GM23338 (cell line): Measurements from ENCODE around the gene MFRP. TPM values are rescaled to one million over a fixed set of nuclear protein-coding genes. Genes with fewer than 3 reads are reported as not detected.

Experiments
- ATAC-seq: fragments of 200-7000 bp; cut with Tn5 transposase; 3 replicates; pipeline ENCODE4 v1.9.1; 2020
- DNase-seq: peaks from one replicate; pipeline ENCODE4 v3.0.0-alpha.2; 2015; ENCODE audit warnings: low spot score
- H2AFZ ChIP-seq: fragments of 200-600 bp; sonication (generic); 2 replicates; pipeline ENCODE4 v1.8.0; 2016; ENCODE audit warnings: antibody characterized with exemption, mild to moderate bottlenecking, moderate library complexity
- H3F3A ChIP-seq: fragments of 200-600 bp; sonication (generic); replicated peaks from 2 replicates; pipeline ENCODE4 v1.8.0; 2017; ENCODE audit warnings: antibody characterized with exemption, mixed run types, low read depth
- H3K27ac ChIP-seq: fragments of 200-600 bp; sonication (generic); 2 replicates; pipeline ENCODE4 v1.6.1; 2016; ENCODE audit warnings: low read depth
- H3K27me3 ChIP-seq: fragments of 200-600 bp; sonication (generic); 2 replicates; pipeline ENCODE4 v1.8.0; 2016; ENCODE audit warnings: mild to moderate bottlenecking, mixed run types, moderate library complexity; ENCODE audit not compliant: insufficient read depth
- H3K36me3 ChIP-seq: fragments of 200-600 bp; sonication (generic); 2 replicates; pipeline ENCODE4 v1.8.0; 2016; ENCODE audit warnings: mild to moderate bottlenecking; ENCODE audit not compliant: insufficient read depth
- H3K4me1 ChIP-seq: fragments of 200-600 bp; sonication (generic); 2 replicates; pipeline ENCODE4 v1.8.0; 2016; ENCODE audit warnings: mild to moderate bottlenecking, moderate library complexity; ENCODE audit not compliant: insufficient read depth
- H3K4me2 ChIP-seq: fragments of 200-600 bp; sonication (generic); 2 replicates; pipeline ENCODE4 v1.7.1; 2017; ENCODE audit warnings: mixed run types
- H3K4me3 ChIP-seq: fragments of 200-600 bp; sonication (generic); 2 replicates; pipeline ENCODE4 v1.6.1; 2016; ENCODE audit warnings: mixed run types
- H3K79me2 ChIP-seq: fragments of 200-600 bp; sonication (generic); replicated peaks from 2 replicates; pipeline ENCODE4 v1.8.0; 2017; ENCODE audit warnings: mild to moderate bottlenecking; ENCODE audit not compliant: insufficient read depth
- H3K9me2 ChIP-seq: fragments of 200-600 bp; sonication (generic); 2 replicates; pipeline ENCODE4 v1.8.0; 2017; ENCODE audit not compliant: insufficient read depth
- H4K20me1 ChIP-seq: fragments of 200-600 bp; sonication (generic); replicated peaks from 2 replicates; pipeline ENCODE4 v1.8.0; 2017; ENCODE audit warnings: mild to moderate bottlenecking; ENCODE audit not compliant: insufficient read depth
- H3K27ac Mint-ChIP-seq: 2 replicates; pipeline ENCODE4 v1.8.0; 2020; ENCODE audit warnings: inconsistent platforms, mild to moderate bottlenecking, moderate library complexity, mixed read lengths
- H3K27me3 Mint-ChIP-seq: 3 replicates; pipeline ENCODE4 v1.8.0; 2022; ENCODE audit warnings: low read depth, mild to moderate bottlenecking, moderate library complexity, mixed read lengths, inconsistent platforms; ENCODE audit not compliant: insufficient read depth, poor library complexity
- H3K36me3 Mint-ChIP-seq: 3 replicates; pipeline ENCODE4 v1.8.0; 2021; ENCODE audit warnings: low read depth, mild to moderate bottlenecking, inconsistent platforms, moderate library complexity, mixed read lengths
- H3K4me1 Mint-ChIP-seq: 3 replicates; pipeline ENCODE4 v1.8.0; 2020; ENCODE audit warnings: mild to moderate bottlenecking, inconsistent platforms, mixed read lengths
- H3K4me3 Mint-ChIP-seq: 3 replicates; pipeline ENCODE4 v1.8.0; 2021; ENCODE audit warnings: moderate library complexity, mild to moderate bottlenecking, inconsistent platforms, mixed read lengths
- H3K9me3 Mint-ChIP-seq: 3 replicates; pipeline ENCODE4 v1.8.0; 2020; ENCODE audit warnings: moderate library complexity, mild to moderate bottlenecking, inconsistent platforms, mixed read lengths
- EZH2phosphoT487 ChIP-seq: fragments of 200-600 bp; sonication (generic); IDR thresholded peaks from one replicate; pipeline ENCODE4 v1.8.1; 2018; ENCODE audit warnings: antibody characterized with exemption; ENCODE audit not compliant: unreplicated experiment
- JUNB ChIP-seq: IDR thresholded peaks from one replicate; pipeline ENCODE4 v1.6.1; 2016; ENCODE audit warnings: antibody characterized with exemption; ENCODE audit not compliant: unreplicated experiment
- NANOG ChIP-seq: IDR thresholded peaks from 2 replicates; pipeline ENCODE4 v1.6.1; 2016; ENCODE audit warnings: antibody characterized with exemption, borderline replicate concordance
- POLR2AphosphoS5 ChIP-seq: IDR thresholded peaks from 2 replicates; pipeline ENCODE4 v1.6.1; 2016; ENCODE audit warnings: antibody characterized with exemption, low read depth
- ZNF114 ChIP-seq: fragments of 250-450 bp; sonication (Bioruptor Pico); IDR thresholded peaks from 2 replicates; pipeline ENCODE4 v1.5.0; 2020; ENCODE audit warnings: mild to moderate bottlenecking, moderate library complexity
- polyA plus RNA-seq: library from polyadenylated mRNA; unstranded; fragments of >200 nt; fragmentation: Nextera tagmentation; extraction: Ambion mirVana; gene quantifications from 2 replicates; pipeline ENCODE4 v1.2.1, GENCODE V29; 2016
- total RNA-seq: library from RNA; depleted of rRNA; stranded (reverse); fragments of >200 nt; shearing (Covaris generic); gene quantifications from 2 replicates; pipeline ENCODE4 v1.2.3, GENCODE V29; 2014
- TF ChIP-seq, protein P1 (sequence below): IDR thresholded peaks from 2 replicates; pipeline ENCODE4 v1.6.1; 2016; ENCODE audit warnings: antibody characterized with exemption
- TF ChIP-seq, protein P2 (sequence below): IDR thresholded peaks from one replicate; pipeline ENCODE4 v1.6.1; 2018; ENCODE audit warnings: antibody characterized with exemption; ENCODE audit not compliant: unreplicated experiment
- TF ChIP-seq, protein P3 (sequence below), 2 experiments: fragments of 200-600 bp in 1 of 2; sonication (generic) in 1 of 2; conservative IDR thresholded peaks; 2 replicates each; pipeline versions ENCODE4 v1.5.1 to v1.6.1; 2016 to 2017; ENCODE audit warnings: antibody characterized with exemption in 2 of 2, low read depth in 2 of 2, mild to moderate bottlenecking in 2 of 2, moderate library complexity in 1 of 2

MFRP gene
- total and polyA plus RNA-seq, 2 experiments from 2014 or later: 0.03 TPM; not detected in 1

DNA sequence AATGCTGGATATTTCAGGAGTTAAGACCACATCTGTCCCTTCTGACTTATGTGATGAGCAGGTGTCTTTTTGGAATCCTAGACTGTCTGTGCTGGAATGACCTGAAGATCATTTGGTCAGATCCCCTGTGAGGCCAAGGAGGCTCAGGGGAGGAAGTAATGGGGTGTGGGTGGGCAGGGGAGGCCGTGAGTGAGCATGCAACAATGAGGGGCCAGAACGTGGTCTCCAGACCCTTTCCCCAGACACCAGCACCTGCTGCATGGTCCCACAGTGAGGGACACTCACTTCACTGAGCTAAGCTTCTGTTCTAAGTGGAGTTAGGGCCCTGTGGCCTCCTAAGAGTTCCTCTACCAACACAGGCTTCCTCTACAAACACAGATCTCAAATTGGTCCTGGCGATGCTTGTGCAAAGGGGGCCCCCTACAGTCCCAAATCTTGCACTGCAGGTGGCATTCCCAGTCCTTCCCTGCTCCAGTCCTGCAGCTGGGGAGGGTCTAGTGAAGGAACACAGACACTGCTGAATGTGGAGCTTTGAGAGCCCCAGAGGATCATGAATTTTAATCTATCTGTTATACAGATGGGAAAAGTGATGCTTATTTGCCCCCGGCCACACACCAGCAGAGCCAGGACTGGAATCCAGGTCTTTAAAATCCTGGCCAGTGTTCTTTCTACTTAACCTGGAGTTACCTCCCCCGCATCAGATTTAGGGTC, 27.6 kb upstream of the MFRP start:
- no peaks in the 10 kb centered on the region for H4K20me1 ChIP-seq
- Mint-ChIP-seq H3K27ac (no peak overlapping the region), H3K4me1 (peaks cover 73% of the 10 kb centered on the region), H3K9me3 (no peaks in the 10 kb centered on the region), H3K36me3 (no peaks in the 10 kb centered on the region; the same call in 2 of the 3 replicates), H3K4me3 (no peak overlapping the region; the same call in 2 of the 3 replicates), H3K27me3 (peaks cover 15% of the 10 kb centered on the region)
- H3K4me2 ChIP-seq: 0 out of 2 replicates have a peak overlapping the region, but pooled peaks have one; percentile 28
- DNase-seq (peak; percentile 93), ATAC-seq (peak; percentile 49)
- no peak overlapping the region for H3K4me3 ChIP-seq
- no peaks in the 10 kb centered on the region for H3K79me2 ChIP-seq
- H3K27me3 ChIP-seq: no peaks in the 10 kb centered on the region
- H3K27ac ChIP-seq: no peak overlapping the region
- H3K4me1 ChIP-seq: peaks cover 38% of the 10 kb centered on the region
- no peaks in the 10 kb centered on the region for H3K36me3 ChIP-seq
- H3K9me2 ChIP-seq: no peaks in the 10 kb centered on the region
- no peak overlapping the region for H2AFZ ChIP-seq
- TF ChIP-seq, protein P1, sequence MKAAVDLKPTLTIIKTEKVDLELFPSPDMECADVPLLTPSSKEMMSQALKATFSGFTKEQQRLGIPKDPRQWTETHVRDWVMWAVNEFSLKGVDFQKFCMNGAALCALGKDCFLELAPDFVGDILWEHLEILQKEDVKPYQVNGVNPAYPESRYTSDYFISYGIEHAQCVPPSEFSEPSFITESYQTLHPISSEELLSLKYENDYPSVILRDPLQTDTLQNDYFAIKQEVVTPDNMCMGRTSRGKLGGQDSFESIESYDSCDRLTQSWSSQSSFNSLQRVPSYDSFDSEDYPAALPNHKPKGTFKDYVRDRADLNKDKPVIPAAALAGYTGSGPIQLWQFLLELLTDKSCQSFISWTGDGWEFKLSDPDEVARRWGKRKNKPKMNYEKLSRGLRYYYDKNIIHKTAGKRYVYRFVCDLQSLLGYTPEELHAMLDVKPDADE: no peak
- TF ChIP-seq NANOG: no peak
- TF ChIP-seq ZNF114 (CRISPR knock-in tag): no peak
- TF ChIP-seq, protein P2, sequence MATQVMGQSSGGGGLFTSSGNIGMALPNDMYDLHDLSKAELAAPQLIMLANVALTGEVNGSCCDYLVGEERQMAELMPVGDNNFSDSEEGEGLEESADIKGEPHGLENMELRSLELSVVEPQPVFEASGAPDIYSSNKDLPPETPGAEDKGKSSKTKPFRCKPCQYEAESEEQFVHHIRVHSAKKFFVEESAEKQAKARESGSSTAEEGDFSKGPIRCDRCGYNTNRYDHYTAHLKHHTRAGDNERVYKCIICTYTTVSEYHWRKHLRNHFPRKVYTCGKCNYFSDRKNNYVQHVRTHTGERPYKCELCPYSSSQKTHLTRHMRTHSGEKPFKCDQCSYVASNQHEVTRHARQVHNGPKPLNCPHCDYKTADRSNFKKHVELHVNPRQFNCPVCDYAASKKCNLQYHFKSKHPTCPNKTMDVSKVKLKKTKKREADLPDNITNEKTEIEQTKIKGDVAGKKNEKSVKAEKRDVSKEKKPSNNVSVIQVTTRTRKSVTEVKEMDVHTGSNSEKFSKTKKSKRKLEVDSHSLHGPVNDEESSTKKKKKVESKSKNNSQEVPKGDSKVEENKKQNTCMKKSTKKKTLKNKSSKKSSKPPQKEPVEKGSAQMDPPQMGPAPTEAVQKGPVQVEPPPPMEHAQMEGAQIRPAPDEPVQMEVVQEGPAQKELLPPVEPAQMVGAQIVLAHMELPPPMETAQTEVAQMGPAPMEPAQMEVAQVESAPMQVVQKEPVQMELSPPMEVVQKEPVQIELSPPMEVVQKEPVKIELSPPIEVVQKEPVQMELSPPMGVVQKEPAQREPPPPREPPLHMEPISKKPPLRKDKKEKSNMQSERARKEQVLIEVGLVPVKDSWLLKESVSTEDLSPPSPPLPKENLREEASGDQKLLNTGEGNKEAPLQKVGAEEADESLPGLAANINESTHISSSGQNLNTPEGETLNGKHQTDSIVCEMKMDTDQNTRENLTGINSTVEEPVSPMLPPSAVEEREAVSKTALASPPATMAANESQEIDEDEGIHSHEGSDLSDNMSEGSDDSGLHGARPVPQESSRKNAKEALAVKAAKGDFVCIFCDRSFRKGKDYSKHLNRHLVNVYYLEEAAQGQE: no peak
- no peak for TF ChIP-seq POLR2AphosphoS5
- TF ChIP-seq, protein P3, sequence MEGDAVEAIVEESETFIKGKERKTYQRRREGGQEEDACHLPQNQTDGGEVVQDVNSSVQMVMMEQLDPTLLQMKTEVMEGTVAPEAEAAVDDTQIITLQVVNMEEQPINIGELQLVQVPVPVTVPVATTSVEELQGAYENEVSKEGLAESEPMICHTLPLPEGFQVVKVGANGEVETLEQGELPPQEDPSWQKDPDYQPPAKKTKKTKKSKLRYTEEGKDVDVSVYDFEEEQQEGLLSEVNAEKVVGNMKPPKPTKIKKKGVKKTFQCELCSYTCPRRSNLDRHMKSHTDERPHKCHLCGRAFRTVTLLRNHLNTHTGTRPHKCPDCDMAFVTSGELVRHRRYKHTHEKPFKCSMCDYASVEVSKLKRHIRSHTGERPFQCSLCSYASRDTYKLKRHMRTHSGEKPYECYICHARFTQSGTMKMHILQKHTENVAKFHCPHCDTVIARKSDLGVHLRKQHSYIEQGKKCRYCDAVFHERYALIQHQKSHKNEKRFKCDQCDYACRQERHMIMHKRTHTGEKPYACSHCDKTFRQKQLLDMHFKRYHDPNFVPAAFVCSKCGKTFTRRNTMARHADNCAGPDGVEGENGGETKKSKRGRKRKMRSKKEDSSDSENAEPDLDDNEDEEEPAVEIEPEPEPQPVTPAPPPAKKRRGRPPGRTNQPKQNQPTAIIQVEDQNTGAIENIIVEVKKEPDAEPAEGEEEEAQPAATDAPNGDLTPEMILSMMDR (conservative IDR thresholded peaks at IDR 0.05; ENCODE audit: low read depth in 2 of 2): peak; percentile 92 to 96
- TF ChIP-seq JUNB: no peak
- TF ChIP-seq EZH2phosphoT487: no peak
- no peaks in the 10 kb centered on the region for H3F3A ChIP-seq
